GM21423 (cell line): ENCODE results near the gene HPN.

Source experiments
- ATAC-seq: cut with Tn5 transposase; IDR thresholded peaks from one replicate; pipeline ENCODE4 v1.9.1; 2021; ENCODE audit warnings: mild to moderate bottlenecking, moderate library complexity; ENCODE audit not compliant: unreplicated experiment

HPN gene

GRCh38 chr19:35060160-35060855 is 18.8 kb downstream of the HPN start:
- no peak for ATAC-seq

GRCh38 chr19:35061583-35062373 is 20.3 kb downstream of the HPN start:
- no peak for ATAC-seq

GRCh38 chr19:35062942-35063341 is 21.4 kb downstream of the HPN start:
- ATAC-seq: no peak

GRCh38 chr19:35063940-35064818 is 22.7 kb downstream of the HPN start:
- no peak for ATAC-seq

- ATAC-seq: no peak
Observed at GRCh38 chr19:35065574-35065973, 24.1 kb downstream of the HPN start.

- no peak for ATAC-seq
Observed at GRCh38 chr19:35066121-35066520, 24.6 kb downstream of the HPN start.

- ATAC-seq: peak; percentile 73
Observed at GRCh38 chr19:35066691-35067563, 25.4 kb downstream of the HPN start.

- no peak for ATAC-seq
Observed at GRCh38 chr19:35068941-35069634, 27.6 kb downstream of the HPN start.

GRCh38 chr19:35069696-35070095 is 28.2 kb downstream of the HPN start:
- no peak for ATAC-seq

- no peak for ATAC-seq
Observed at GRCh38 chr19:35070471-35070870, 28.9 kb downstream of the HPN start.

GRCh38 chr19:35073516-35073915 is 32.0 kb downstream of the HPN start:
- no peak for ATAC-seq

GRCh38 chr19:35073941-35074340 is 32.4 kb downstream of the HPN start:
- ATAC-seq: no peak

- ATAC-seq: no peak
Observed at GRCh38 chr19:35074426-35075201, 33.1 kb downstream of the HPN start.

GRCh38 chr19:35075202-35076025 is 33.9 kb downstream of the HPN start:
- ATAC-seq: no peak

- no peak for ATAC-seq
Observed at GRCh38 chr19:35076026-35076370, 34.5 kb downstream of the HPN start.

GRCh38 chr19:35076657-35077056 is 35.1 kb downstream of the HPN start:
- ATAC-seq: no peak

- no peak for ATAC-seq
Observed at GRCh38 chr19:35077411-35078223, 36.1 kb downstream of the HPN start.

- no peak for ATAC-seq
Observed at GRCh38 chr19:35079826-35080225, 38.3 kb downstream of the HPN start.
